Measurements from ENCODE around the gene KIF11.
"Not testable (repeated sequence)": the region's sequence is repeated elsewhere in the genome, so short reads cannot be mapped to it uniquely, and the experiment has no call there.

The KIF11 gene

DNA sequence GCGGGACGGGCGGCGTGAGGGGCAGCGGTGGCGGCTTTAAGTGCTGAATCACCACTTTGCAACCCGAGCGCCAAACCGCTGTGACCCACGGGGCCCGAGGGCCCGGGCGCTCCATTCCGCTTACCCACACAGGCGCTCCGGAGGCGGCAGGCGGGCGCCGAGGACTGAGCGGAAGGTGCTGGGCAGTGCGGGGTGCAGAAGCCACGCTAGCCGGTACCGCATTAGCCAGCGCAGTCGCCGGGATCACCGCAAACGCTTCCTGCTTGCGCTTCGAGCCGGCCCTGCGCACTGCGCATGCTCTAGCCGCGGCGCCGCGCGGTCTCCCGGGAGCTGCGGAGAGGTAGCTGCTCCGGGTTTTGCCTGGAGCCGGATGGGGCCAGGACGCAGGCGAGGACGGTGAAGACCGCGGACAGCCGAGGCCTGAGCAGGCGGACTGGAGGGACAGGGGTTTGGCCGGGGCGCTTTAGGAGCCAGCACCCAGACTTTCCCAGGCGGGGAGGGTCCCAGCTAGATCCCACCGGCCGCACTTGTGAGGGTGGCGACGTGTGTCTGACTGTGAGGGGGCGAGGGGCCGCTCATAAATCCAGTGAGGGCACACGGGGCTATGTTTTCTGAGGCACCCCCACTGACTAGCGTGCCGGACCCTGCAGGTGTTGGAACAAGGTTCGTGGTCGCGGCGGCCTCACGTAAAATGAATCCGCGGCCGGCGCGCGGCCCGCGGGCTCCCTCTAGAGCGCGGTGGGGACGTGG, 19.0 kb upstream of the KIF11 start, which contains the start of gene IDE:
Gene IDE (minus strand): TSS at position 296 of the 750 bp plus-strand sequence. CDS start 74 bp downstream, at position 222.
- H3K4me3 ChIP-seq, result peak within 1 kb of the TSS; percentile 89 to 90
- H3K9me3 ChIP-seq, result no peaks in the 10 kb centered on the region
- peak within 1 kb of the TSS; percentile 89 to 94 for H3K27ac ChIP-seq
- peaks cover 0 to 4% (median 0%) of the 10 kb centered on the region in 3 donors for H3K36me3 ChIP-seq
- TF ChIP-seq, protein P1, sequence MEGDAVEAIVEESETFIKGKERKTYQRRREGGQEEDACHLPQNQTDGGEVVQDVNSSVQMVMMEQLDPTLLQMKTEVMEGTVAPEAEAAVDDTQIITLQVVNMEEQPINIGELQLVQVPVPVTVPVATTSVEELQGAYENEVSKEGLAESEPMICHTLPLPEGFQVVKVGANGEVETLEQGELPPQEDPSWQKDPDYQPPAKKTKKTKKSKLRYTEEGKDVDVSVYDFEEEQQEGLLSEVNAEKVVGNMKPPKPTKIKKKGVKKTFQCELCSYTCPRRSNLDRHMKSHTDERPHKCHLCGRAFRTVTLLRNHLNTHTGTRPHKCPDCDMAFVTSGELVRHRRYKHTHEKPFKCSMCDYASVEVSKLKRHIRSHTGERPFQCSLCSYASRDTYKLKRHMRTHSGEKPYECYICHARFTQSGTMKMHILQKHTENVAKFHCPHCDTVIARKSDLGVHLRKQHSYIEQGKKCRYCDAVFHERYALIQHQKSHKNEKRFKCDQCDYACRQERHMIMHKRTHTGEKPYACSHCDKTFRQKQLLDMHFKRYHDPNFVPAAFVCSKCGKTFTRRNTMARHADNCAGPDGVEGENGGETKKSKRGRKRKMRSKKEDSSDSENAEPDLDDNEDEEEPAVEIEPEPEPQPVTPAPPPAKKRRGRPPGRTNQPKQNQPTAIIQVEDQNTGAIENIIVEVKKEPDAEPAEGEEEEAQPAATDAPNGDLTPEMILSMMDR (IDR thresholded peaks at IDR 0.05), result peak; percentile 72 to 83
- no peaks in the 10 kb centered on the region for H3K27me3 ChIP-seq
- H3K4me1 ChIP-seq, result peaks cover 0 to 33% (median 21%) of the 10 kb centered on the region in 4 donors
- peak; percentile 78 to 91 for DNase-seq
- intact Hi-C loops (cut with DNase I; ENCODE audit: low total_unique reads), result loop anchor here (2.0 kb wide), 1 partner anchor 57 kb away; no protein-coding TSS in a partner anchor

DNA sequence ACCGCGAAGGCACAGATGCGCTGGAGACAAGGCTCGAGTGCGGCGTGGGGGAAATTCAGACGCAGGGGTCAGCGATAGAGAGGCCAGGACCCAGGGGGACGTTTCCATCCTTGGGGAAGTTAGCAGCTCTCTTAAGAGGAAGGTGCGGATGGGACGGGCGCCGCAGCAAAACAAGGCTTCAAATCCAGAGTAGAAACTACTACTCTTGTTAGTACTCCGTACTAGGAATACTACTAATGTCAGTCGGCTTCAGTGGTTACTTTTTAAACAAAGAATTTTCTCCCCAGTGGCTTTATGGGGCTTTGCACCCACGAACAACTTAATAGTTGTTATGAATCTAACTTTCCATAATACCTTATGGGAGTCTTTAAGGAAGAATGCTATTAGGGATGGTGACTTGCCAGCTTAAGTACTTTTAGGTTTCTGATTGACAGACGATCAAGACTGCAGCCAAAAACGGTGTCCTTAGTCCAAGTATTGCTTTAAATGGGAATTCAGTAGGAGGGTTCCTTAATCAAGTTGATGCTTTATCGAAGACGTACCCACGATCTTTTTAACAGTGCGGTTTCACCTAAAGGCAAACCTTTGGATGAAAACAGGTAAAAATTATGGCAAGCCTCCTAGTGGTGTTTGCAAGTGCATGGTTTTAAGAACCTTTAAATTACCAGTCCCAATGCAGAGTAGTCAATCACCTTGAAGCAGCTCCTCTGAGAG, 18.2 kb upstream of the KIF11 start:
- Histone ChIP-seq H3K4me1 (peaks cover 0 to 33% (median 21%) of the 10 kb centered on the region in 4 donors), H3K4me3 (peak overlapping the region; percentile 89 to 90), H3K27me3 (no peaks in the 10 kb centered on the region), H3K9me3 (no peaks in the 10 kb centered on the region), H3K27ac (peak overlapping the region; percentile 89 to 94), H3K36me3 (peaks cover 0 to 2% (median 0%) of the 10 kb centered on the region in 3 donors)
- DNase-seq, result no peak
- TF ChIP-seq, protein P1 (IDR thresholded peaks at IDR 0.05), result no peak
- intact Hi-C loops (cut with DNase I; ENCODE audit: low total_unique reads), result no loop called here

DNA sequence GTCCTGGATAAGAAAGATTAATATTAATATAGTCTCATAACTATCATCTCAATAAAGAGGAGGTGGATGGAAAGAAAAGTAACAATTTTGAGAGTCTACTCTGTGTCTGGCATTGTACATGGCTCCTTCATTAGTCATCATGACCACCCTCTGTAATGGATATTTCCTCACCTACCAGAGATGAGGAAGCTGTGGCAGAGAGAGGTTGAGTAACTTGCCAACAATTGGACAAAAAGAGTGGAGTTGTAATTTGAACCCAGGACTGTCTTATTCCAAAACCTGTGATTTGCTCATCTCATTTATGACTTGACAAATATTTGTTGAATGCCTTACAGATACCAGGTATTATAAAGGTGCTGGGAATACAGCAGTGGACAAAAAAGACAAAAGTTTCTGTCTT, 17.0 kb upstream of the KIF11 start:
- TF ChIP-seq, protein P1 (IDR thresholded peaks at IDR 0.05), result no peak
- DNase-seq, result no peak
- Histone ChIP-seq H3K36me3 (no peaks in the 10 kb centered on the region), H3K4me1 (peaks cover 0 to 28% (median 18%) of the 10 kb centered on the region in 4 donors), H3K9me3 (no peaks in the 10 kb centered on the region), H3K27ac (no peak overlapping the region), H3K27me3 (no peaks in the 10 kb centered on the region), H3K4me3 (no peak overlapping the region)
- intact Hi-C loops (cut with DNase I; ENCODE audit: low total_unique reads), result no loop called here

DNA sequence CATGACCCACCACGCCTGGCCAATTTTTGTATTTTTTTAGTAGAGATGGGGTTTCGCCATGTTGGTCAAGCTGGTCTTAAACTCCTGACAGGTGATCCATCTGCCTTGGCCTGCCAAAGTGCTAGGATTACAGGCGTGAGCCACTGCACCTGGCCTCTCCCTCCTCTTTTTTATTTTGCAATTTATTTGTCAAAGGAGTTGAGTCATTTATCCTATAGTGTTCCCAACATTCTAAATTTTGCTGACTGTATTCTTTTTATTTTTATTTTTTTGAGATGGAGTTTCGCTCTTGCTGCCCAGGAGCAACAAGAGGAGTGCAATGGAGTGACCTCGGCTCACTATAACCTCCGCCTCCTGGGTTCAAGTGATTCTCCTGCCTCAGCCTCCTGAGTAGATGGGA, 10.6 kb upstream of the KIF11 start:
- H3K27ac ChIP-seq; H3K4me1 ChIP-seq; intact Hi-C loops (cut with DNase I; ENCODE audit: low total_unique reads); H3K27me3 ChIP-seq; DNase-seq; H3K9me3 ChIP-seq; H3K4me3 ChIP-seq; H3K36me3 ChIP-seq: not testable (repeated sequence)

DNA sequence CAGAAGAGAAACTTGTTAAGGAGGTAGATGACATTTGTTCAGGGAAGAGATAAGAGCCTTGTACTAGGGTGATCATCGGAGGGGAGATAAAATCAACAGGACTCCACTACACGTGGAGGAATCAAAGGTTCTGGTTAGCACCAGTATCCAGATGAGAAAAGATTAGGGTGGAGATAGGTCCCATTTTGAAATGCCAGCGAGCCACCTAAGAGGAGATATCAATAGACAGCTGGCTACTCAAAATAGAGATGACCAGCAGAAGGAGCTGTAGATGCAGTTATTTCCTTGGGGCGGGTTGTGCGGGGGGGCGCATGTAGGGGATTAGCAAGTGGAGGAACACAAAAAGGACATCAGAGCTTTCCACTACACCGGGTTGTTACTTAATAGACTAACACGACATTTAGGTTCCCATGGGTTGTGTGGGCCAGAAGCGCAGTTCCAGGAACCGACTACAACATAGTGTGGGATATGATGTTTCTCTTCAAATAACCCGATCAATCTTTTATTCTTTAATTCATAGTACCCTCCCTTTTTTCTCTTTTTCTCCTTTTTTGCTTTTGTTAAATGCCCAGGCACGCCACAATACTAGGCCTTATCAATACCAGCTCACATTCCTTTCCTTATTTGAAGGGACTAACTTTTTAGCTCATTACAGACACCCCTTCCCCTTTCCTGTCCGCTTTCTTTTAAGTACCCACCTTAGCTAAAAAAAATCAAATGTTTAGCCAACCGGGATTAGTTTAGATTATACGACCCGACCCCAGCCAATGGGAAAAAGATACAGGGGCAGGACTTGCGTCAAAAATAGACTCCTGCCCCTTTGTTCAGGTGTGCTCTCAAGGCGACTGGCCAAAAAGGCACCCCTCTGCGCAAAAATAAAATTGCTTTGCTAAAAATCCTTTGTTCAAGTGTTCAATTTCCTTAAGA, 2.0 kb upstream of the KIF11 start:
- H3K36me3 ChIP-seq, result no peaks in the 10 kb centered on the region
- TF ChIP-seq, protein P1 (IDR thresholded peaks at IDR 0.05), result no peak
- no peaks in the 10 kb centered on the region for H3K9me3 ChIP-seq
- H3K27ac ChIP-seq, result peak overlapping the region; percentile 90 to 92
- intact Hi-C loops (cut with DNase I; ENCODE audit: low total_unique reads), result loop anchor here (5.0 to 10.0 kb wide), 2 partner anchors 104 to 256 kb away; partner anchors contain the start of gene EXOC6
- no peaks in the 10 kb centered on the region for H3K27me3 ChIP-seq
- DNase-seq, result peak; percentile 56 to 76
- H3K4me1 ChIP-seq, result peaks cover 0 to 18% (median 10%) of the 10 kb centered on the region in 4 donors
- H3K4me3 ChIP-seq, result peak overlapping the region; percentile 60 to 65
